NCI-H2081 treated with DMSO at 0.1 percent for 48 hours (cell line): ENCODE data around the gene HEPHL1.
A peak's percentile ranks its signal among the peaks of the same experiment; 100 is the strongest.
"Not testable (repeated sequence)": the region's sequence is repeated elsewhere in the genome, so short reads cannot be mapped to it uniquely, and the experiment has no call there.

Experiments used
- DNase-seq: peaks from one replicate; lab custom pipeline; 2025; lab: John Stamatoyannopoulos, UW

Gene HEPHL1

DNA sequence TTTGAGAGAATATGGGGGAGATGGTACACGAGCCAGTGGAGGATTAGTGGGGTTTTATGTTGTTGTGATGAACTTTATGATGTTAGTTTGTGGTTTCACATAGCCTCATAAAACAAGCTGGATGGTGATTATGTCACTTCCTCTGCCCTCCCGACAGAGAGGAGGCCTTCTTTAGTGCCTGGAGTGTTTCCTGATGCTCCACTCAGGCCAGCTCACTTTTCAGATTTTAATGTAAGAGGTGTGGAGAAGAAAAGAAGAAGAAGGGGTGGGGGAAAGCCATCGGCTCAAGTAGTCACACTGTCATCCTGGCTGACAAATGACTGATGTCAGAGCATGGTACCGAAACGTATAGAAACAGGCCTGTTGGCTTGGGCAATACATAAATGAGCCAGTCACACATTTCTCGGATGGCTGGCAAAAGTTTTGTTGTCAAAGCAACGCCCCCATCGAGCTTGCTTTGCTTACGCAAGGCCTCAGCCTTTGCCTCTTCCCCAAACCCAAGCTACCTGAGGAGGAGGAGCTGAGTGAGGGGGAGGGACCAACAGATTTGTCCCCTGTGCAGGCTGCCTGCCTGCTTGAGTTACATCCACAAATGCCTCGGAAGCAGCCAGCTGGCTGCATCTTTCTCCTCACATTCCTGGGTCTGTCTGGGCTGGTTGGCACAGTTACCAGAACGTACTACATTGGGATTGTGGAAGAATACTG, at the start of gene HEPHL1:
Gene HEPHL1, plus strand, starts transcription at position 578 of the 705 bp plus-strand sequence. Its CDS starts 15 bp downstream, at position 593.
- DNase-seq, result no peak

DNA sequence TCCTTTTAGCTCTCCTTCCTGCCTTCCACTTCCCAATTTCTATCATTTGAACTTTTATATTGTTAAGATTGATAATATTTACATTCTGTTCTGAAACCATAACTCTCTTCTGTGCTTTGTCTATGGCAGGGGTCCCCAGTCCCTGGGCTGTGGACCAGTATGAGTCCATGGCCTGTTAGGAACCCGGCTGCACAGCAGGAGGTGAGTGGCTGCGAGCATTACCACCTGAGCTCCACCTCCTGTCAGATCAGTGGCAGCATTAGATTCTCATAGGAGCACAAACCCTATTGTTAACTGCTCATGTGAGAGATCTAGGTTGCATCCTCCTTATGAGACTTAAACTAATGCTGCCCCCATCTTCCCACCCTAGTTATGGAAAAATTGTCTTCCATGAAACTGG, 48.4 kb upstream of the HEPHL1 start:
- no peak for DNase-seq

- DNase-seq, result not testable (repeated sequence)
Observed at GRCh38 chr11:93973322-93974051, 47.7 kb upstream of the HEPHL1 start.

GRCh38 chr11:93974759-93975158, 46.4 kb upstream of the HEPHL1 start:
- no peak for DNase-seq

DNA sequence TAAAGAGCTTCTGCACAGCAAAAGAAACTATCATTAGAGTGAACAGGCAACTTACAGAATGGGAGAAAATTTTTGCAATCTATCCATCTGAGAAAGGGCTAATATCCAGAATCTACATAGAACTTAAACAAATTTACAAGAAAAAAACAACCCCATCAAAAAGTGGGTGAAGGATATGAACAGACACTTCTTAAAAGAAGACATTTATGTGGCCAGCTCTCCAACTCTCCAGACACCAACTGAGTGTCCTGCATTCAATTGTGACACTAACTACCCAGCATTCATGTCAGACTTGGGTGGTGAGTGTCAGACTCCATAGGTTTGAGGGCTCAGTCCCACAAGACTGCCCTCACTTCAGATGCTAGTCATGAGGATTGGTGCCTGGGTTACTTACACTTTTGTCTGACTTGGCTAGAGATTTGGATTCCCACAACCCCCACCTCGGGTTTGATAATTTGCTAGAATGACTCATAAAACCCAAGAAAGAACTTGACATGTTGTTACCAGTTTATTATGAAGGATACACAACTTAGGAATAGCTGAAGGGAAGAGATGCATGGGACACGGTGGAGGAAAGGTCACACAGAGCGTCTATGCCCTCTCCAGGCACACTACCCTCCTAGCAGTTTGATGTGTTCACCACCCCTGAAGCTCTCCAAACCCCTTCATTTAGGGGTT, 44.4 kb upstream of the HEPHL1 start:
- DNase-seq, result not testable (repeated sequence)

GRCh38 chr11:93983542-93984195, 37.5 kb upstream of the HEPHL1 start:
- no peak for DNase-seq

DNA sequence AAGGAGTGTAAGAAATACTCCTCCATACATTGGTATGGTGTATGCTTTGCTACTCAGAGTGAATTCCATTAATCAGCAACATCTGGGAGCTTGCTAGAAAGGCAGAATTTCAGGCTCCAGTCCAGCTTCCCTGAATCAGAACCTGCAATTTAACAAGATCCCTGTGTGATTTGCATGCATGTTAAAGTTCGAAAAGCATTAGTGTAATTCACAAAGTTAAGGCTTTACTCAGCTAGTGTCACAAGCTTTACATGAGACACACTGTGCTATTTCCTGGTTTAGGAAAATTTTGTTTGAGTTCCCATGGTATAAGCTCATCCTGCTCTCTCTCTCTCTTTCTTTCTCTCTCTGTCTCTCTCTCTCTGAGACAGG, 37.0 kb upstream of the HEPHL1 start:
- DNase-seq, result no peak

DNA sequence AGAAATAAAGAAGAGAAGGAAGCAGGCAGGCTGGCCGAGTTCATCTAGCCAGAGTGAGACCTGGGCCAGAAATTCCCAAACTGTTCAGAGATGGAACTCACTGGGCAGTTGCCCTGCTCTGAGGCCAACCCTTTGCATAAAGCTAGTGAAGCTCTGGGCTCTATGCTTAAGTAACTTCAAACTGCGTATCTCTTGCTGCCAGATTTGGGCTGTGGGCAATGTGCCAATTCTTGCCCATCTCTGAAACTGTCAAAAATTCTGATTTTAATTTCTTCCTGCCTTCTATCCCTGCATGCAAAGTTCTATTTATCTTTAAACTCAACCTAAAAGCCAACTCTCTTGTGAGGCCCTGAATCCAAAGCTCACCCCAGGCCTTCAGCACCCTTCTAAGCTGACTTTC, 36.2 kb upstream of the HEPHL1 start:
- DNase-seq, result no peak

- DNase-seq, result peak; percentile 64
Observed at GRCh38 chr11:93986716-93987115, 34.4 kb upstream of the HEPHL1 start.

DNA sequence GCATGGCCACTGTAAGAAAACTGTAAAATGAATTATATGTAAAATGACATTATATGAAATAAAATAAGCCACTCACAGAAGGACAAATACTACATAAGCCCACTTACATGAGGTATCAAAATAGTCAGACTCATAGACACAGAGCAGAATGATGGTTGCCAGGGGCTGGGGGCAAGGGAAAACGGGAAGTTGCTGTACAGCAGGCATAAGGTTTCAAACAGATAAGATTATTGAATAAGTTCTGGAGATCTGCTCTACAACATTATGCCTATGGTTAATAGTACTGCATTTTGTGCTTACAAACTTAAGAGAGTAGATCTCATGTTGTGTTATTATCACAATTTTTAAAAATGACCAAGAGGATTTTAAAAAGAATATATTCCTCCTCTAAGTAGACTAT, 32.7 kb upstream of the HEPHL1 start:
- no peak for DNase-seq

DNA sequence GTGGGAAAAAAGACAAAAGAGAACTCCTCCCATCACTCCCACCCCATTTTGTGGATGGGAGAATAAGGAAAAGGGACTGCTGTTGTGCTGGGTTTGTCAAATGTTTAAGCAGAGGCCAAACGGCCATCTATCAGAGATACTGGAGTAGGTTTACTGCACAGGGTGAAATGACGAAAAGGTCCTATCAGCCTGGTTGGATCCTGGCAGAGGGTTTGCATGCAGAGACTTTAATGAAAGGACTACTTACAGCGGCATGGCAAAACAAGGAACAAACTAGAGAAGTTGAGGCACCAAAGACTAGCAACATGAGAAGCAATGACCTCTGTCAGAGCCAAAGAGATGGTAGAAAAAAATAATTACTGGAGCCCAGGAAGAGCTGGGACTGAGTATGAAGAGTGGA, 32.2 kb upstream of the HEPHL1 start:
- no peak for DNase-seq

DNA sequence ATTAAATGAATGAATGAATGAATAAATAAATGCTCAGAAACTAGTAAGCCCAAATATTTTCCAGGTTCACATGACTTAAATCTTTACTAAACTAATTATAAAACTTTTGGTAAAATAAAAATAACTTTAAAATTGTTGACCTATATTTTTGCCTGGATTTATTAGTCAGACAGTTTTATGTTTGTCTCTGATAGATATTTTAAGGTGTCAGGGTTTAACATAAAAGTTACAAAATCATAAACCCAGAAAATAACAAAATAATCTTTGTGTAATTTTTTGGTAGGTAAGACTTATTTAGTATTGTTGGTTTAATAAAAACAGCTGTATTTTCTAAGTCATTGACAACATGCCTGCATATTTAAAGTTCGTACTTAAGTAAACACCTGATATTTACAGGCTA, 27.4 kb upstream of the HEPHL1 start:
- DNase-seq, result no peak

- DNase-seq, result no peak
Observed at GRCh38 chr11:93997741-93998140, 23.4 kb upstream of the HEPHL1 start.

GRCh38 chr11:94000659-94001058, 20.5 kb upstream of the HEPHL1 start:
- DNase-seq, result no peak

DNA sequence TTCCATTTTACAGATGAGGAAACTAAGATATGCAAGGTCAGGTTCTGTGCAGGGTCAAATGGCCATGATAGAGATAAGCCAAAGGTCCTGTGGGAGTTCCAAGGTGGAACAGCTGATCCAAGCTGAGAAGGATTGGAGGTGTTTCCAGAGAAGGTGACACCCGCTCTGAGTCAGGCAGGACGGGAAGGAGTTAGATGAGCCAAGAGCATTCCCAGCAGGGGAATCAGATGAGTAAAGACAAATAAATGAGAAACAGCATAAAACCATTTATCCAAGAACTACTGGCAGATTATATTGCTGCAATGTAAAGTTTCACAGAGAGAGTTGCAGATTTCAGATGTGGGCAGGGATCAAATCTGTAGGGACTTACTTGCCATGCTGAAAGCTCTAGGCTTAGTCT, 18.9 kb upstream of the HEPHL1 start:
- DNase-seq, result no peak

DNA sequence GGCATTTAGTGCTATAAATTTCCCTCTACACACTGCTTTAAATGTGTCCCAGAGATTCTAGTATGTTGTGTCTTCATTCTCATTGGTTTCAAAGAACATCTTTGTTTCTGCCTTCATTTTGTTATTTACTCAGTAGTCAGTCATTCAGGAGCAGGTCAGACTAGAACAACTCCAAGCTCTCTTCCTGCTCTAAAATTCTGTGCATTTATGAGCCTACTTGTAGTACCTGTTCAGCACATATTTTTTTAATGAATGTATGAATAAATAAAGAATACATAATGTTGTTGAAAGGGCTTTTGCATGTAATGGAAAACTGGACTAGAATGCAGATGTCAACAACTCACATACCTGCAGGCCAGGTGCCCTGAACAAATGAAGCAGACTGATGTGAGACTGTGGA, 13.7 kb upstream of the HEPHL1 start:
- no peak for DNase-seq

DNA sequence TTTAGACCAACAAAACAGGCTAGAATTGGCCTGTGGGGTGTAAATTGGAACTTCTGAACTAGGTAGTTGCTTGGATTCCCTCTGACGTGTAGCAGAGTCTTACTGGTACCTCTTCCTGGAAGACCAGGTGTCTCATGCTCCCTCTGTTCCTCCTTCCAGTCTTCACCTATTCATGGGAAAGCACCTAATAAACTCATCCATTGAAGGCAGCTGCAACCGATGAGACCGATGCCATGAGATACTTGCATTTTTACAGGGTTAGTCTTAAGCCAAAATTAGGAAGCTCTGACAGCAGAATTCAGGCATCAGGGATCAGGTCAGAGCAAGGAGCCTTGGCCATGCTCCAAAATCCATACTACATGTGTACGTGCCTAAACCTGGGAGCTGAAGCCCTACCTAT, 13.2 kb upstream of the HEPHL1 start:
- no peak for DNase-seq

DNA sequence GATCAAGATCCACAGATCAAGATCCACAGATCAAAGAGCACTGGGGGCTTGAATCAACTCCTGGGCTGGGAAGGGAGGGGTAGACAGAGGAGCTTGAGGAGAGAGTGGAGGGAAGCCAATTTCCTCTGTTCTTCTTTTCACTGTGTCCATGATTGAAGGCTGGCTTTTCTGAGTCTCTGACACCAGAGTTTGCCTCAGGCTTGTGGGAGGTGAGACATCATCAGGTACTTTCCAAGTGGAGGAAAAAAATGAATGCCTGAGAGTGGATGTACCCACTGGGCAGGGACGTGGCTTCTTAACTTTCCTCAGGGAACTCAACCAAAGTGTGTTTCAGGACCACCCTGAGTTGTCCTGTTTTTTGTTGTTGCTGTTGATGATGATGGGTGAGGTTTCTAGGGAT, 11.0 kb upstream of the HEPHL1 start:
- no peak for DNase-seq

GRCh38 chr11:94011478-94011877, 9.7 kb upstream of the HEPHL1 start:
- DNase-seq, result no peak

GRCh38 chr11:94017446-94017845, 3.7 kb upstream of the HEPHL1 start:
- DNase-seq, result no peak

GRCh38 chr11:94018721-94019120, 2.4 kb upstream of the HEPHL1 start:
- DNase-seq, result no peak

GRCh38 chr11:94023856-94024255, 2.7 kb downstream of the HEPHL1 start:
- DNase-seq, result no peak

GRCh38 chr11:94024547-94024946, 3.4 kb downstream of the HEPHL1 start:
- no peak for DNase-seq
